ENCODE data around the gene SLC9B2. TPM values are rescaled to one million over a fixed set of nuclear protein-coding genes. Genes with fewer than 3 reads are reported as not detected.
A peak's percentile ranks its signal among the peaks of the same experiment; 100 is the strongest.

Gene SLC9B2
- total RNA-seq, 1 experiment from 2014 or later = 22.1 TPM

DNA sequence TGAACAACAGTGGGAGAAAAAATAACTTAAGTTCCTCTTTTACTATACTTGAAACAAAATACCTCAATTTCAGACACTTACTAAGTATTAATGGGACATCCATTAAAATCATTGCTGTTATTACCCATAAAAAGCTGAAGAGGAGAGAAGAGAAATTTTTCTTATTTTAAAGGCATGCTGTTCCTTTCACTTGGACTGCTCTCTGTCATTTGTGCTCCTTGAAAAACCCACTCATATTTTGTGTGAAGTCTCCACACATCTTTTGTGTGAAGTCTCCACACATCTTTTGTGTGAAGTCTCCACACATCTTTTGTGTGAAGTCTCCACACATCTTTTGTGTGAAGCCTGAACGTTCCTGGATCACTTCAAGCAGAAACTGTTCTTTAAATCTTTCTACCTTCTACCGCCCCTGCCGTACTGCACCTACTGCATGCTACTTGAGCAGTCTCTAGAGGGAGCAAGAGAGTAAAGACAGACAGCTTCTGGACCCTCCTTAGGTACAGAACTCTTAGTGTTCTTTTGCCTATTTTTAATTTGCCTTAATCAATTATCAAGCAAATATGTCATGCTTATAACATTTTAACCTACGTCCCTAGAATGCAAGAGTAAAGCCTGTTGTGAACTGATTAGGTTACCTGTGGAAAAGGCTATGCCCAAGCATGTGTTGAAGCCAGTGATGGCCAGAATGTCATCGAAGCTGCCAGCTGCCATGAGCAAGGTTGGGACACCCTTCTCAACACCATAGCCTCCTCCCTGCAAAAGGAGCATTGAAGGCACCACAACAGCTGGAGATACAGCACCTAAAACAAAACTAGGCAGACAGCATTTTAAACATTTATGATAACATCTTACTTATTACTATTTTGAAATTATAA is 29.9 kb downstream of the SLC9B2 start:
- no peaks in the 10 kb centered on the region for H3K4me1 ChIP-seq
- no peak overlapping the region for H3K4me3 ChIP-seq (ENCODE audit: low read depth, low read length)
- Mint-ChIP-seq H3K9me3 (ENCODE audit: unreplicated experiment) (no peaks in the 10 kb centered on the region), H3K4me3 (ENCODE audit: unreplicated experiment) (no peak overlapping the region), H3K4me1 (ENCODE audit: low read depth, unreplicated experiment) (no peaks in the 10 kb centered on the region), H3K27me3 (ENCODE audit: insufficient read depth, unreplicated experiment) (no peaks in the 10 kb centered on the region), H3K27ac (ENCODE audit: unreplicated experiment) (no peak overlapping the region), H3K36me3 (ENCODE audit: insufficient read depth, unreplicated experiment) (no peaks in the 10 kb centered on the region)
- POLR2A ChIA-PET = no interaction called here
- CTCF ChIA-PET = interaction anchor here (1.0 kb wide), 2 partner anchors 14 to 53 kb away, joined by 3 to 5 read pairs; partner anchors contain the start of gene BDH2
- TF ChIP-seq, protein P1, sequence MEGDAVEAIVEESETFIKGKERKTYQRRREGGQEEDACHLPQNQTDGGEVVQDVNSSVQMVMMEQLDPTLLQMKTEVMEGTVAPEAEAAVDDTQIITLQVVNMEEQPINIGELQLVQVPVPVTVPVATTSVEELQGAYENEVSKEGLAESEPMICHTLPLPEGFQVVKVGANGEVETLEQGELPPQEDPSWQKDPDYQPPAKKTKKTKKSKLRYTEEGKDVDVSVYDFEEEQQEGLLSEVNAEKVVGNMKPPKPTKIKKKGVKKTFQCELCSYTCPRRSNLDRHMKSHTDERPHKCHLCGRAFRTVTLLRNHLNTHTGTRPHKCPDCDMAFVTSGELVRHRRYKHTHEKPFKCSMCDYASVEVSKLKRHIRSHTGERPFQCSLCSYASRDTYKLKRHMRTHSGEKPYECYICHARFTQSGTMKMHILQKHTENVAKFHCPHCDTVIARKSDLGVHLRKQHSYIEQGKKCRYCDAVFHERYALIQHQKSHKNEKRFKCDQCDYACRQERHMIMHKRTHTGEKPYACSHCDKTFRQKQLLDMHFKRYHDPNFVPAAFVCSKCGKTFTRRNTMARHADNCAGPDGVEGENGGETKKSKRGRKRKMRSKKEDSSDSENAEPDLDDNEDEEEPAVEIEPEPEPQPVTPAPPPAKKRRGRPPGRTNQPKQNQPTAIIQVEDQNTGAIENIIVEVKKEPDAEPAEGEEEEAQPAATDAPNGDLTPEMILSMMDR (IDR thresholded peaks at IDR 0.05; ENCODE audit: insufficient read depth in 1 of 2, low read depth in 1 of 2, low read length in 1 of 2, severe bottlenecking in 1 of 2, unreplicated experiment in 1 of 2) = peak; percentile 69 to 82
- no TSS peak for BruUV-seq (replicated peaks)
- H3K27me3 ChIP-seq (replicated peaks; ENCODE audit: control insufficient read depth, insufficient read depth, low read length) = no peaks in the 10 kb centered on the region
- peak; percentile 43 to 57 for DNase-seq
- no peaks in the 10 kb centered on the region for H3K9me3 ChIP-seq
- intact Hi-C loops (cut with micrococcal nuclease; ENCODE audit: unreplicated experiment) = loop anchor here (1.0 to 2.0 kb wide), 3 partner anchors 29 to 52 kb away; partner anchors contain the start of gene BDH2
- no peaks in the 10 kb centered on the region for H3K36me3 ChIP-seq (ENCODE audit: control insufficient read depth, insufficient read depth, low read length)

DNA sequence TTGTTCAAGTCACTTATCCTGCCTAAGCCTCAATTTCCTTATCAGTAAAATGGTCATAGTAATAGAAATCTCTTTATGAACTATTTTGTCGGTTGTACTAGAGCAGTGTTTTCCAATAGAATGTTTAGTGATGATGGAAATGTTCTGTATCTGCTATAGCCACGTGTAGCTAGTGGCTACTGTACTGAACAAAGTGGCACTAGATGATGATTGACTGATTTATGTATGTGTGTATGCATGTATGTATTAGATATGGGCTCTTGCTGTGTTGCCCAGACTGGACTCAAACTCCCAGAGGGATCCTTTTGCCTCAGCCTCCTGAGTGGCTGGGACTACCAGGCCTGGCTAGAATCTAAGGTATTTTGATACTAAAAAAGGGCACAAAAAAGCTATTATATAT is 32.4 kb downstream of the SLC9B2 start:
- Mint-ChIP-seq H3K27ac (ENCODE audit: unreplicated experiment) (no peak overlapping the region), H3K4me1 (ENCODE audit: low read depth, unreplicated experiment) (no peaks in the 10 kb centered on the region), H3K9me3 (ENCODE audit: unreplicated experiment) (no peaks in the 10 kb centered on the region), H3K36me3 (ENCODE audit: insufficient read depth, unreplicated experiment) (no peaks in the 10 kb centered on the region), H3K27me3 (ENCODE audit: insufficient read depth, unreplicated experiment) (no peaks in the 10 kb centered on the region), H3K4me3 (ENCODE audit: unreplicated experiment) (no peak overlapping the region)
- CTCF ChIA-PET = interaction anchor here (1.1 kb wide), 1 partner anchor 47 kb away, joined by 4 read pairs; no protein-coding TSS in a partner anchor
- Histone ChIP-seq H3K4me3 (ENCODE audit: low read depth, low read length) (no peak overlapping the region), H3K4me1 (no peaks in the 10 kb centered on the region), H3K27me3 (replicated peaks; ENCODE audit: control insufficient read depth, insufficient read depth, low read length) (no peaks in the 10 kb centered on the region), H3K9me3 (no peaks in the 10 kb centered on the region), H3K36me3 (ENCODE audit: control insufficient read depth, insufficient read depth, low read length) (no peaks in the 10 kb centered on the region)
- intact Hi-C loops (cut with micrococcal nuclease; ENCODE audit: unreplicated experiment) = no loop called here
- TF ChIP-seq, protein P1 (IDR thresholded peaks at IDR 0.05; ENCODE audit: insufficient read depth in 1 of 2, low read depth in 1 of 2, low read length in 1 of 2, severe bottlenecking in 1 of 2, unreplicated experiment in 1 of 2) = no peak
- POLR2A ChIA-PET = no interaction called here
- no peak for DNase-seq
- BruUV-seq (replicated peaks) = no TSS peak

DNA sequence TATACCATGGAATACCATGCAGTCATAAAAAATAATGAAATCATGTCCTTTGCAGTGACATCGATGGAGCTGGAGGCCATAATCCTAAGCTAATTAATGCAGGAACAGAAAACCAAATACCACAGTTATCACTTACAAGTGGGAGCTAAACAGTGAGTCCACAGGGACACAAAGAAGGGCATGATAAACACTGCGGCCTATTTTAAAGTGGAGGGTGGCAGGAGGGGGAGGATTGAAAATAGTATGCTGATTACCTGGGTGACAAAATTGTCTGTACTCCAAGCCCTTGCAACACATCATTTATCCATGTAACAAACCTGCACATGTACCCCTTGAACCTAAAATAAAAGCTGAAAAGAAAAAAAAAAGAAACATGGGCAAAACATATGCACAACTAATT is 40.4 kb downstream of the SLC9B2 start:
- no peaks in the 10 kb centered on the region for H3K9me3 ChIP-seq
- POLR2A ChIA-PET = no interaction called here

More for the DNA sequence above, 40.4 kb downstream of the SLC9B2 start:
- no peak for DNase-seq
- no peak overlapping the region for H3K4me3 Mint-ChIP-seq (ENCODE audit: unreplicated experiment)
- no TSS peak for BruUV-seq (replicated peaks)
- no peaks in the 10 kb centered on the region for H3K4me1 ChIP-seq
- no peaks in the 10 kb centered on the region for H3K27me3 Mint-ChIP-seq (ENCODE audit: insufficient read depth, unreplicated experiment)
- TF ChIP-seq, protein P1 (IDR thresholded peaks at IDR 0.05; ENCODE audit: insufficient read depth in 1 of 2, low read depth in 1 of 2, low read length in 1 of 2, severe bottlenecking in 1 of 2, unreplicated experiment in 1 of 2) = no peak
- no peak overlapping the region for H3K4me3 ChIP-seq (ENCODE audit: low read depth, low read length)
- CTCF ChIA-PET = no interaction called here
- intact Hi-C loops (cut with micrococcal nuclease; ENCODE audit: unreplicated experiment) = no loop called here
- no peaks in the 10 kb centered on the region for H3K36me3 ChIP-seq (ENCODE audit: control insufficient read depth, insufficient read depth, low read length)
- H3K4me1 Mint-ChIP-seq (ENCODE audit: low read depth, unreplicated experiment) = no peaks in the 10 kb centered on the region
- H3K36me3 Mint-ChIP-seq (ENCODE audit: insufficient read depth, unreplicated experiment) = no peaks in the 10 kb centered on the region
- no peaks in the 10 kb centered on the region for H3K27me3 ChIP-seq (replicated peaks; ENCODE audit: control insufficient read depth, insufficient read depth, low read length)
- H3K27ac Mint-ChIP-seq (ENCODE audit: unreplicated experiment) = no peak overlapping the region
- H3K9me3 Mint-ChIP-seq (ENCODE audit: unreplicated experiment) = no peaks in the 10 kb centered on the region

Measured in Caco-2 (cell line).